Liver (tissue), 9 donors: ENCODE data around the gene STUM. TPM values are rescaled to one million over a fixed set of nuclear protein-coding genes. Genes with fewer than 3 reads are reported as not detected.
"Not testable (repeated sequence)": the region's sequence is repeated elsewhere in the genome, so short reads cannot be mapped to it uniquely, and the experiment has no call there.

Source experiments
- DNase-seq: peaks from one replicate; pipeline ENCODE4 v3.0.0-alpha.2; 2017; ENCODE audit warnings: low spot score
- H3K27ac ChIP-seq, 2 donors: one replicate each; pipeline ENCODE4 v1.7.0; 2013; ENCODE audit warnings: inconsistent platforms in 2 of 2, low read length in 2 of 2, control low read depth in 1 of 2, low read depth in 1 of 2, mild to moderate bottlenecking in 1 of 2
- H3K27me3 ChIP-seq, 4 donors: one replicate each; pipeline versions ENCODE4 v1.6.1 to v1.7.0; 2013; ENCODE audit warnings: low read length in 3 of 4, inconsistent platforms in 1 of 4, mild to moderate bottlenecking in 1 of 4, moderate library complexity in 1 of 4; ENCODE audit not compliant: control insufficient read depth in 4 of 4, insufficient read depth in 4 of 4
- H3K36me3 ChIP-seq, 4 donors: one replicate each; pipeline versions ENCODE4 v1.6.1 to v1.7.0; 2013; ENCODE audit warnings: low read length in 3 of 4, mild to moderate bottlenecking in 3 of 4, low read depth in 1 of 4, moderate library complexity in 1 of 4; ENCODE audit not compliant: control insufficient read depth in 4 of 4, insufficient read depth in 3 of 4
- H3K4me1 ChIP-seq, 4 donors: one replicate each; pipeline versions ENCODE4 v1.6.1 to v1.7.0; 2013; ENCODE audit warnings: low read length in 3 of 4, mild to moderate bottlenecking in 3 of 4, moderate library complexity in 1 of 4; ENCODE audit not compliant: control insufficient read depth in 4 of 4, insufficient read depth in 4 of 4
- H3K4me3 ChIP-seq, 3 donors: one replicate each; pipeline versions ENCODE4 v1.6.1 to v1.7.0; 2013; ENCODE audit warnings: low read length in 3 of 3, control low read depth in 1 of 3, low read depth in 1 of 3, mild to moderate bottlenecking in 1 of 3
- H3K9ac ChIP-seq, 2 donors: one replicate each; pipeline ENCODE4 v1.7.0; 2013; ENCODE audit warnings: low read length in 2 of 2, mild to moderate bottlenecking in 2 of 2, moderate library complexity in 2 of 2, control low read depth in 1 of 2, low read depth in 1 of 2
- H3K9me3 ChIP-seq, 4 donors: one replicate each; pipeline versions ENCODE4 v1.6.1 to v1.7.0; 2013; ENCODE audit warnings: low read length in 3 of 4; ENCODE audit not compliant: control insufficient read depth in 4 of 4
- EGR1 ChIP-seq, 2 donors: IDR thresholded peaks; 2 replicates each; pipeline ENCODE4 v1.6.1; 2016 to 2018; ENCODE audit warnings: antibody characterized with exemption in 2 of 2, low read depth in 2 of 2
- FOXA1 ChIP-seq: IDR thresholded peaks from 2 replicates; pipeline ENCODE4 v1.6.1; 2016; ENCODE audit warnings: antibody characterized with exemption
- FOXA2 ChIP-seq: IDR thresholded peaks from 2 replicates; pipeline ENCODE4 v1.6.1; 2016; ENCODE audit warnings: antibody characterized with exemption
- GABPA ChIP-seq, 2 donors: IDR thresholded peaks in 1 of 2; conservative IDR thresholded peaks in 1 of 2; 2 replicates each; pipeline ENCODE4 v1.6.1; 2016; ENCODE audit warnings: antibody characterized with exemption in 2 of 2, mild to moderate bottlenecking in 1 of 2, moderate library complexity in 1 of 2
- HNF4A ChIP-seq, 2 donors: conservative IDR thresholded peaks; 2 replicates each; pipeline ENCODE4 v1.6.1; 2016; ENCODE audit warnings: antibody characterized with exemption in 2 of 2, mild to moderate bottlenecking in 2 of 2
- JUND ChIP-seq, 2 donors: IDR thresholded peaks; 2 replicates each; pipeline ENCODE4 v1.6.1; 2016; ENCODE audit warnings: antibody characterized with exemption in 2 of 2
- NR2F2 ChIP-seq: IDR thresholded peaks from 2 replicates; pipeline ENCODE4 v1.6.1; 2016; ENCODE audit warnings: antibody characterized with exemption
- RAD21 ChIP-seq, 2 donors: IDR thresholded peaks; 2 replicates each; pipeline ENCODE4 v1.6.1; 2016; ENCODE audit warnings: antibody characterized with exemption in 2 of 2, mild to moderate bottlenecking in 2 of 2
- RXRA ChIP-seq, 2 donors: IDR thresholded peaks; 2 replicates each; pipeline ENCODE4 v1.6.1; 2017 to 2018; ENCODE audit warnings: antibody characterized with exemption in 2 of 2, mild to moderate bottlenecking in 1 of 2
- SP1 ChIP-seq: IDR thresholded peaks from 2 replicates; pipeline ENCODE4 v1.6.1; 2018; ENCODE audit warnings: antibody characterized with exemption, mild to moderate bottlenecking
- TAF1 ChIP-seq: conservative IDR thresholded peaks from 2 replicates; pipeline ENCODE4 v1.6.1; 2016; ENCODE audit warnings: antibody characterized with exemption, mild to moderate bottlenecking
- YY1 ChIP-seq: IDR thresholded peaks from 2 replicates; pipeline ENCODE4 v1.6.1; 2016; ENCODE audit warnings: antibody characterized with exemption, mild to moderate bottlenecking
- WGBS: extraction: QIAGEN DNeasy Blood & Tissue Kit; methylation state at CpG from one replicate; pipeline ENCODE4 v1.1.7; 2013; 5-methylcytosine and 5-hydroxymethylcytosine counted together
- polyA plus RNA-seq, 2 donors: library from polyadenylated mRNA; stranded (reverse) in 1 of 2; unstranded in 1 of 2; fragments of 200-250 nt in 1 of 2; fragments of >200 nt in 1 of 2; fragmentation: Nextera tagmentation in 1 of 2; extraction: Ambion mirVana in 1 of 2; gene quantifications; one replicate each; pipeline versions ENCODE4 v1.2.1 to v1.2.3, GENCODE V29; 2013 to 2015
- total RNA-seq, 2 donors: library from RNA; depleted of rRNA; stranded (reverse); fragments of >200 nt; gene quantifications; one replicate each; pipeline ENCODE4 v1.2.3, GENCODE V29; 2014
- TF ChIP-seq, protein P1 (sequence below): IDR thresholded peaks from 2 replicates; pipeline ENCODE4 v1.6.1; 2016; ENCODE audit warnings: antibody characterized with exemption
- TF ChIP-seq, protein P2 (sequence below): IDR thresholded peaks from 2 replicates; pipeline ENCODE4 v1.6.1; 2016; ENCODE audit warnings: antibody characterized with exemption
- TF ChIP-seq, protein P3 (sequence below): IDR thresholded peaks from 2 replicates; pipeline ENCODE4 v1.6.1; 2016; ENCODE audit warnings: antibody characterized with exemption
- donor health status: healthy.
- donor health status: healthy.
- donor health status: healthy.
- donor health status: healthy.
- donor health status: healthy.

Gene STUM
- total and polyA plus RNA-seq, 4 donors, result 0.03 to 0.14 (median 0.07) TPM

DNA sequence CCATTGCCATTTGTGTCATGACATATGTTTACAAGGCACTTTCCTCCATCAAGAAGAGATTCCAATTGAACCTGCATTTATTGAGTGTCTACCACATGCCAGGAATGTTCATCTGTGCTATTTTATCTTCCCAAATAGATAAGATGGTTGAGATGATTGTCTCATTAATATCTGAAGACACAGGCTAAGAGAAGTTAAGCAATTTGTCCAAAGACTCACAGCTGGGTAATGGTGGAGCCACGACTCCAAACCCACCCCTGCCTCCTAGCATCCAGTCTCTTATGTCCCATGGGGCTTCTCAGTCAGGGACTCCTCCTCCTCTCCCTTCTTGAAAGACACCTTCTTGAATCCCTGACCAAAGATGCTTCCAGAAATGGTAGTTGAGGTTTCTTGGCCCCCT lies 68.1 kb downstream of the STUM start:
- Histone ChIP-seq H3K27ac (no peak overlapping the region), H3K4me1 (no peaks in the 10 kb centered on the region), H3K9me3 (peaks cover 0 to 6% (median 2%) of the 10 kb centered on the region in 4 donors), H3K27me3 (no peaks in the 10 kb centered on the region), H3K9ac (no peak overlapping the region), H3K36me3 (no peaks in the 10 kb centered on the region), H3K4me3 (no peak overlapping the region)
- DNase-seq, result no peak
- WGBS, result 68% methylated on average over 1 of the region's 1 CpG
- TF ChIP-seq GABPA (IDR thresholded peaks at IDR 0.05 in 1 of 2, conservative IDR thresholded peaks at IDR 0.05 in 1 of 2), result no peak
- no peak for TF ChIP-seq RXRA (IDR thresholded peaks at IDR 0.05)
- no peak for TF ChIP-seq HNF4A (conservative IDR thresholded peaks at IDR 0.05)
- no peak for TF ChIP-seq EGR1 (IDR thresholded peaks at IDR 0.05; ENCODE audit: low read depth in 2 of 2)
- no peak for TF ChIP-seq RAD21 (IDR thresholded peaks at IDR 0.05)
- TF ChIP-seq, protein P1, sequence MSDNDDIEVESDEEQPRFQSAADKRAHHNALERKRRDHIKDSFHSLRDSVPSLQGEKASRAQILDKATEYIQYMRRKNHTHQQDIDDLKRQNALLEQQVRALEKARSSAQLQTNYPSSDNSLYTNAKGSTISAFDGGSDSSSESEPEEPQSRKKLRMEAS, result no peak

DNA sequence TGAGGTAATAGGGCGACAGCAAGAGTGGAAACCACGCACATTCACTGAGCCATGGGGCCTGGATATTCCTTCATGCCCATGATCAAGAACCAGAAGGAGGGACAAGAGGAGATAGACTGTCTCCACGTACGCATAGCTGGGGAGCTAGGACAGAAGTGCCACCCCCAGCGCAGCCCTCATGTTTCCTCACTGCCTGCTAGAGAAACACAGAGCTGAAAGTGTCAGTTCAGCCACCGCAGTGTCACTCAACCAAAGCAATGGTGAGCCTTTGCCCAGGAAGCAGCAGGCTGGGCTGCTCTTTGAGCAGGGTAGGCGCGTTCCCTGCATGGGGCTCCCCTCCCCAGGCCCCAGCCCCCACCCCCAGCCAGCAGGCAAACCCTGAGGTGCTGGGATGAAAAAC lies 68.5 kb downstream of the STUM start:
- Histone ChIP-seq H3K27me3 (no peaks in the 10 kb centered on the region), H3K36me3 (no peaks in the 10 kb centered on the region), H3K4me3 (no peak overlapping the region), H3K27ac (no peak overlapping the region), H3K4me1 (no peaks in the 10 kb centered on the region), H3K9me3 (peaks cover 0 to 6% (median 2%) of the 10 kb centered on the region in 4 donors), H3K9ac (no peak overlapping the region)
- 83% methylated on average over 8 of the region's 8 CpGs for WGBS
- TF ChIP-seq YY1, result no peak
- TF ChIP-seq SP1, result no peak
- no peak for TF ChIP-seq NR2F2
- no peak for TF ChIP-seq FOXA1
- no peak for TF ChIP-seq JUND (IDR thresholded peaks at IDR 0.05)
- TF ChIP-seq, protein P2, sequence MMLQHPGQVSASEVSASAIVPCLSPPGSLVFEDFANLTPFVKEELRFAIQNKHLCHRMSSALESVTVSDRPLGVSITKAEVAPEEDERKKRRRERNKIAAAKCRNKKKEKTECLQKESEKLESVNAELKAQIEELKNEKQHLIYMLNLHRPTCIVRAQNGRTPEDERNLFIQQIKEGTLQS, result no peak
- TF ChIP-seq GABPA (IDR thresholded peaks at IDR 0.05 in 1 of 2, conservative IDR thresholded peaks at IDR 0.05 in 1 of 2), result no peak
- no peak for TF ChIP-seq FOXA2
- no peak for TF ChIP-seq HNF4A (conservative IDR thresholded peaks at IDR 0.05)
- no peak for TF ChIP-seq TAF1
- TF ChIP-seq, protein P3, sequence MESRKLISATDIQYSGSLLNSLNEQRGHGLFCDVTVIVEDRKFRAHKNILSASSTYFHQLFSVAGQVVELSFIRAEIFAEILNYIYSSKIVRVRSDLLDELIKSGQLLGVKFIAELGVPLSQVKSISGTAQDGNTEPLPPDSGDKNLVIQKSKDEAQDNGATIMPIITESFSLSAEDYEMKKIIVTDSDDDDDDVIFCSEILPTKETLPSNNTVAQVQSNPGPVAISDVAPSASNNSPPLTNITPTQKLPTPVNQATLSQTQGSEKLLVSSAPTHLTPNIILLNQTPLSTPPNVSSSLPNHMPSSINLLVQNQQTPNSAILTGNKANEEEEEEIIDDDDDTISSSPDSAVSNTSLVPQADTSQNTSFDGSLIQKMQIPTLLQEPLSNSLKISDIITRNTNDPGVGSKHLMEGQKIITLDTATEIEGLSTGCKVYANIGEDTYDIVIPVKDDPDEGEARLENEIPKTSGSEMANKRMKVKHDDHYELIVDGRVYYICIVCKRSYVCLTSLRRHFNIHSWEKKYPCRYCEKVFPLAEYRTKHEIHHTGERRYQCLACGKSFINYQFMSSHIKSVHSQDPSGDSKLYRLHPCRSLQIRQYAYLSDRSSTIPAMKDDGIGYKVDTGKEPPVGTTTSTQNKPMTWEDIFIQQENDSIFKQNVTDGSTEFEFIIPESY, result no peak
- no peak for TF ChIP-seq RAD21 (IDR thresholded peaks at IDR 0.05)
- no peak for TF ChIP-seq EGR1 (IDR thresholded peaks at IDR 0.05; ENCODE audit: low read depth in 2 of 2)
- TF ChIP-seq, protein P1, result no peak
- no peak for DNase-seq

DNA sequence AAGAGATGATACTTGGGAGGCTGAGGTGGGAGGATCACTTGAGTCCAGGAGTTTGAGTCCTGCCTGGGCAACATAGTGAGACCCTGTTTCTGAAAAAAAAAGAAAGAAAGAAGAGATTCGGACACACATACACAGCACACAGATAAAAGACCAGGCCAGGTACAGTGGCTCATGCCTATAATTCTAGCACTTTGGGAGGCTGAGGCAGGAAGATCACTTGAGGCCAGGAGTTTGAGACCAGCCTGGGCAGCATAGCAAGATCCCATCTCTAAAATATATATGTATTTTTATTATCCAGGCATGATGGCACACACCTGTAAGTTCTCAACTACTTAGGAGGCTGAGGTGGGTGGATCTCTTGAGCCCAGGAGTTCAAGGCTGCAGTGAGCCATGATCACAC lies 69.2 kb downstream of the STUM start:
- DNase-seq, H3K4me1 ChIP-seq, H3K27me3 ChIP-seq, H3K9me3 ChIP-seq, H3K27ac ChIP-seq, H3K9ac ChIP-seq, H3K36me3 ChIP-seq, H3K4me3 ChIP-seq: not testable (repeated sequence)
- 91% methylated on average over 1 of the region's 1 CpG for WGBS
